Fibroblast of lung (primary cell): ENCODE data around the gene PCDHGB2.
"Not testable (repeated sequence)": the region's sequence is repeated elsewhere in the genome, so short reads cannot be mapped to it uniquely, and the experiment has no call there.

ENCODE experiments used
- EZH2 ChIP-seq: IDR thresholded peaks from 2 replicates; pipeline ENCODE4 v1.5.1; 2012; ENCODE audit warnings: low read length, control low read depth, mild to moderate bottlenecking; ENCODE audit errors: missing control alignments
- TF ChIP-seq, protein P1 (sequence below), 2 donors: IDR thresholded peaks in 1 of 2; conservative IDR thresholded peaks in 1 of 2; 1 replicate in 1 of 2; 2 replicates in 1 of 2; pipeline ENCODE4 v1.5.1; 2011 to 2012; ENCODE audit warnings: low read length in 2 of 2, control low read depth in 1 of 2, inconsistent platforms in 1 of 2, low read depth in 1 of 2, mild to moderate bottlenecking in 1 of 2

- TF ChIP-seq EZH2 = not testable (repeated sequence)
- TF ChIP-seq, protein P1, sequence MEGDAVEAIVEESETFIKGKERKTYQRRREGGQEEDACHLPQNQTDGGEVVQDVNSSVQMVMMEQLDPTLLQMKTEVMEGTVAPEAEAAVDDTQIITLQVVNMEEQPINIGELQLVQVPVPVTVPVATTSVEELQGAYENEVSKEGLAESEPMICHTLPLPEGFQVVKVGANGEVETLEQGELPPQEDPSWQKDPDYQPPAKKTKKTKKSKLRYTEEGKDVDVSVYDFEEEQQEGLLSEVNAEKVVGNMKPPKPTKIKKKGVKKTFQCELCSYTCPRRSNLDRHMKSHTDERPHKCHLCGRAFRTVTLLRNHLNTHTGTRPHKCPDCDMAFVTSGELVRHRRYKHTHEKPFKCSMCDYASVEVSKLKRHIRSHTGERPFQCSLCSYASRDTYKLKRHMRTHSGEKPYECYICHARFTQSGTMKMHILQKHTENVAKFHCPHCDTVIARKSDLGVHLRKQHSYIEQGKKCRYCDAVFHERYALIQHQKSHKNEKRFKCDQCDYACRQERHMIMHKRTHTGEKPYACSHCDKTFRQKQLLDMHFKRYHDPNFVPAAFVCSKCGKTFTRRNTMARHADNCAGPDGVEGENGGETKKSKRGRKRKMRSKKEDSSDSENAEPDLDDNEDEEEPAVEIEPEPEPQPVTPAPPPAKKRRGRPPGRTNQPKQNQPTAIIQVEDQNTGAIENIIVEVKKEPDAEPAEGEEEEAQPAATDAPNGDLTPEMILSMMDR (conservative IDR thresholded peaks at IDR 0.05 in 1 of 2, IDR thresholded peaks at IDR 0.05 in 1 of 2; ENCODE audit: low read depth in 1 of 2, low read length in 2 of 2) = not testable (repeated sequence)
Measured at GRCh38 chr5:141375444-141376155, 15.8 kb downstream of the PCDHGB2 start.
